Uterus (tissue), 4 donors: ENCODE measurements around the gene PPP1R16B. TPM values are rescaled to one million over a fixed set of nuclear protein-coding genes. Genes with fewer than 3 reads are reported as not detected.
A peak's percentile ranks its signal among the peaks of the same experiment; 100 is the strongest.

Experiments used
- DNase-seq, 2 donors: peaks; one replicate each; pipeline ENCODE4 v3.0.0-alpha.2; 2019 to 2020
- H3K27ac ChIP-seq, 2 donors: fragments of 200-600 bp; sonication (generic); 1 replicate in 1 of 2; 2 replicates in 1 of 2; pipeline ENCODE4 v1.5.1; 2016 to 2018
- H3K27me3 ChIP-seq, 2 donors: fragments of 200-600 bp; sonication (generic); one replicate each; pipeline ENCODE4 v1.5.1; 2018 to 2019; ENCODE audit warnings: control low read depth in 1 of 2
- H3K36me3 ChIP-seq, 2 donors: fragments of 200-600 bp; sonication (generic); one replicate each; pipeline ENCODE4 v1.5.1; 2019; ENCODE audit warnings: control low read depth in 1 of 2
- H3K4me1 ChIP-seq, 2 donors: fragments of 200-600 bp; sonication (generic); one replicate each; pipeline ENCODE4 v1.5.1; 2018 to 2019; ENCODE audit warnings: control low read depth in 1 of 2
- H3K4me3 ChIP-seq, 2 donors: fragments of 200-600 bp; sonication (generic); 1 replicate in 1 of 2; 2 replicates in 1 of 2; pipeline ENCODE4 v1.5.1; 2018 to 2019; ENCODE audit warnings: mild to moderate bottlenecking in 1 of 2
- H3K9me3 ChIP-seq, 2 donors: fragments of 200-600 bp; sonication (generic); one replicate each; pipeline ENCODE4 v1.5.1; 2019; ENCODE audit warnings: control low read depth in 1 of 2
- CTCF ChIP-seq, 4 experiments: fragments of 200-600 bp in 2 of 4; fragments of 450-650 bp in 2 of 4; sonication (generic) in 2 of 4; IDR thresholded peaks; one replicate each; pipeline ENCODE4 v1.5.1; 2016 to 2019; ENCODE audit warnings: antibody characterized with exemption in 4 of 4, mild to moderate bottlenecking in 2 of 4, moderate library complexity in 1 of 4
- POLR2A ChIP-seq, 2 donors: fragments of 450-650 bp; IDR thresholded peaks; one replicate each; pipeline ENCODE4 v1.6.1; 2016; ENCODE audit warnings: antibody characterized with exemption in 2 of 2, mild to moderate bottlenecking in 1 of 2, moderate library complexity in 1 of 2
- intact Hi-C: fragments of 100-400 bp; cut with DNase I; formaldehyde crosslinking; loops from one replicate; pipeline ENCODE4 v1.15.1; 2023; ENCODE audit warnings: low total_unique reads
- total RNA-seq, 4 donors: library from RNA; depleted of rRNA in 3 of 4; stranded (reverse); fragments of >200 nt in 3 of 4; gene quantifications; one replicate each; pipeline versions ENCODE4 v1.1.0 to v1.2.4, GENCODE V29; 2014 to 2023
- donor health status: DM: yes; HTN: yes; CAD: no.

PPP1R16B gene
- total RNA-seq, 4 donors from 2014 or later: 7.6 to 15.8 (median 12.5) TPM

GRCh38 chr20:38804221-38804620 is 1.3 kb upstream of the PPP1R16B start:
- intact Hi-C loops: loop anchor here (10.0 kb wide), 1 partner anchor 91 kb away; no protein-coding TSS in a partner anchor

GRCh38 chr20:38804682-38805501 is 605 bp upstream of the PPP1R16B start:
- TF ChIP-seq CTCF (IDR thresholded peaks at IDR 0.05): no peak
- no peak for TF ChIP-seq POLR2A (IDR thresholded peaks at IDR 0.05)
- H3K27ac ChIP-seq: peak overlapping the region; percentile 52 to 71
- peaks cover 0 to 17% of the 10 kb centered on the region in 2 donors for H3K4me1 ChIP-seq
- H3K4me3 ChIP-seq: no peak overlapping the region
- no peaks in the 10 kb centered on the region for H3K9me3 ChIP-seq
- intact Hi-C loops: loop anchor here (10.0 kb wide), 1 partner anchor 90 kb away; no protein-coding TSS in a partner anchor
- H3K27me3 ChIP-seq: peaks cover 5 to 7% of the 10 kb centered on the region in 2 donors
- DNase-seq: no peak
- no peaks in the 10 kb centered on the region for H3K36me3 ChIP-seq

More at GRCh38 chr20:38804221-38804620, 1.3 kb upstream of the PPP1R16B start:
- Histone ChIP-seq H3K27ac (peak overlapping the region in 1 of 2 donors; percentile 71), H3K27me3 (peaks cover 5 to 7% of the 10 kb centered on the region in 2 donors), H3K4me1 (peaks cover 0 to 17% of the 10 kb centered on the region in 2 donors), H3K36me3 (no peaks in the 10 kb centered on the region), H3K9me3 (no peaks in the 10 kb centered on the region), H3K4me3 (no peak overlapping the region)
- TF ChIP-seq POLR2A (IDR thresholded peaks at IDR 0.05): no peak
- TF ChIP-seq CTCF (IDR thresholded peaks at IDR 0.05): no peak
- DNase-seq: no peak

GRCh38 chr20:38805958-38806854 is 709 bp downstream of the PPP1R16B start:
- H3K4me3 ChIP-seq: peak overlapping the region; percentile 35 to 48
- H3K36me3 ChIP-seq: no peaks in the 10 kb centered on the region
- peaks cover 5 to 7% of the 10 kb centered on the region in 2 donors for H3K27me3 ChIP-seq
- intact Hi-C loops: loop anchor here (10.0 kb wide), 1 partner anchor 89 kb away; no protein-coding TSS in a partner anchor
- peaks cover 0 to 17% of the 10 kb centered on the region in 2 donors for H3K4me1 ChIP-seq
- peak overlapping the region; percentile 52 to 71 for H3K27ac ChIP-seq
- TF ChIP-seq POLR2A (IDR thresholded peaks at IDR 0.05) (no peak), CTCF (IDR thresholded peaks at IDR 0.05) (no peak)
- H3K9me3 ChIP-seq: no peaks in the 10 kb centered on the region
- no peak for DNase-seq

GRCh38 chr20:38806855-38807655 is 1.6 kb downstream of the PPP1R16B start:
- intact Hi-C loops: loop anchor here (10.0 kb wide), 1 partner anchor 88 kb away; no protein-coding TSS in a partner anchor
- no peaks in the 10 kb centered on the region for H3K36me3 ChIP-seq
- H3K4me1 ChIP-seq: peaks cover 0 to 17% of the 10 kb centered on the region in 2 donors
- H3K27ac ChIP-seq: peak overlapping the region; percentile 2 to 71
- H3K4me3 ChIP-seq: peak overlapping the region; percentile 35 to 48
- DNase-seq: no peak
- H3K27me3 ChIP-seq: peaks cover 5 to 7% of the 10 kb centered on the region in 2 donors
- no peaks in the 10 kb centered on the region for H3K9me3 ChIP-seq
- TF ChIP-seq CTCF (IDR thresholded peaks at IDR 0.05): no peak
- TF ChIP-seq POLR2A (IDR thresholded peaks at IDR 0.05): no peak
